K562 (cell line): ENCODE measurements around the gene RASEF. TPM values are rescaled to one million over a fixed set of nuclear protein-coding genes. Genes with fewer than 3 reads are reported as not detected.

Experiments used
- ATAC-seq: fragments of 200-7000 bp; cut with Tn5 transposase; 3 replicates; pipeline ENCODE4 v1.9.1; 2020; ENCODE audit warnings: moderate library complexity
- BruUV-seq: library from RNA; stranded (reverse); fragments of 400-500 nt; replicated peaks from 2 replicates; lab custom pipeline; 2021; lab: Mats Ljungman, UMichigan
- CTCF ChIA-PET: fragments of 300-600 bp; formaldehyde crosslinking; extraction: SDS; loops from one replicate; lab custom pipeline; 2021; ENCODE audit warnings: low intra/inter-chr PET ratio; lab: Yijun Ruan, JAX
- POLR2A ChIA-PET: fragments of 300-600, 350-650 bp; sonication (Branson Sonifier 250); formaldehyde crosslinking; extraction: SDS; loops from one replicate; lab custom pipeline; 2021; ENCODE audit warnings: antibody characterized with exemption, inconsistent platforms; lab: Yijun Ruan, JAX
- DNase-seq, 4 experiments: peaks; one replicate each; pipeline versions ENCODE4 v3.0.0 to v3.0.0-alpha.2; 2011 to 2018; ENCODE audit warnings: low spot score in 3 of 4, mixed read lengths in 3 of 4; ENCODE audit errors: extremely low read depth in 1 of 4
- FAIRE-seq: peaks from 2 replicates; lab custom pipeline; 2011; peaks lifted over from hg19 to GRCh38; lab: Jason Lieb, UNC
- H2AFZ ChIP-seq: 2 replicates; pipeline ENCODE4 v1.6.0; 2011; ENCODE audit warnings: low read depth, low read length, control low read depth, inconsistent platforms
- H3K27ac ChIP-seq: fragments of 200-600 bp; 3 replicates; pipeline ENCODE4 v1.8.0; 2011; ENCODE audit warnings: low read depth, mild to moderate bottlenecking, control low read depth, inconsistent platforms, low read length, moderate library complexity, mixed read lengths; ENCODE audit errors: extremely low read depth
- H3K27me3 ChIP-seq, 2 experiments: fragments of 300-600 bp in 1 of 2; 2 replicates in 1 of 2; 3 replicates in 1 of 2; pipeline versions ENCODE4 v1.6.0 to v1.8.0; 2011; ENCODE audit warnings: inconsistent platforms in 2 of 2, low read length in 2 of 2, mild to moderate bottlenecking in 1 of 2, mixed read lengths in 1 of 2, moderate library complexity in 1 of 2; ENCODE audit not compliant: control insufficient read depth in 2 of 2, insufficient read depth in 2 of 2
- H3K36me3 ChIP-seq: fragments of 300-600 bp; 3 replicates; pipeline ENCODE4 v1.8.0; 2011; ENCODE audit warnings: mild to moderate bottlenecking, low read length, inconsistent platforms; ENCODE audit not compliant: control insufficient read depth, insufficient read depth
- H3K4me1 ChIP-seq, 2 experiments: fragments of 200-600 bp in 1 of 2; replicated peaks in 1 of 2; 2 replicates in 1 of 2; 3 replicates in 1 of 2; pipeline versions ENCODE4 v1.5.1 to v1.8.0; 2011; ENCODE audit warnings: inconsistent platforms in 2 of 2, low read length in 2 of 2, mild to moderate bottlenecking in 1 of 2, mixed read lengths in 1 of 2, moderate library complexity in 1 of 2; ENCODE audit not compliant: control insufficient read depth in 2 of 2, insufficient read depth in 2 of 2
- H3K4me2 ChIP-seq: 2 replicates; pipeline ENCODE4 v1.6.1; 2011; ENCODE audit warnings: low read length, control low read depth, inconsistent platforms, mixed read lengths; ENCODE audit not compliant: insufficient read depth
- H3K4me3 ChIP-seq: fragments of 200-600 bp; sonication (generic), shearing (Covaris generic); 2 replicates; pipeline ENCODE4 v1.5.1; 2016; ENCODE audit warnings: control low read depth, inconsistent platforms
- H3K79me2 ChIP-seq: fragments of 200-600 bp; 3 replicates; pipeline ENCODE4 v1.8.0; 2011; ENCODE audit warnings: low read length, inconsistent platforms; ENCODE audit not compliant: control insufficient read depth, insufficient read depth
- H3K9ac ChIP-seq, 2 experiments: 2 replicates each; pipeline versions ENCODE4 v1.6.0 to v1.6.1; 2011; ENCODE audit warnings: low read depth in 2 of 2, low read length in 2 of 2, control low read depth in 1 of 2, inconsistent platforms in 1 of 2, mild to moderate bottlenecking in 1 of 2, mixed read lengths in 1 of 2; ENCODE audit not compliant: insufficient read depth in 1 of 2
- H3K9me1 ChIP-seq: one replicate; pipeline ENCODE4 v1.6.0; 2011; ENCODE audit warnings: inconsistent platforms, mild to moderate bottlenecking, low read length, moderate library complexity; ENCODE audit not compliant: control insufficient read depth, insufficient read depth
- H3K9me3 ChIP-seq: replicated peaks from 2 replicates; pipeline ENCODE4 v1.5.1; 2011; ENCODE audit warnings: low read depth, low read length, inconsistent platforms; ENCODE audit not compliant: control insufficient read depth, insufficient read depth
- H4K20me1 ChIP-seq: replicated peaks from 2 replicates; pipeline ENCODE4 v1.6.1; 2011; ENCODE audit warnings: low read length, inconsistent platforms, mixed read lengths; ENCODE audit not compliant: control insufficient read depth, insufficient read depth
- HMG20B ChIP-seq: fragments of 250-450 bp; sonication (Bioruptor Pico); IDR thresholded peaks from 2 replicates; pipeline ENCODE4 v1.5.0; 2021; ENCODE audit warnings: mild to moderate bottlenecking
- SAFB ChIP-seq: fragments of 200-400 bp; formaldehyde crosslinking; IDR thresholded peaks from 2 replicates; pipeline ENCODE4 v1.6.1; 2017; ENCODE audit warnings: low read depth, low read length, borderline replicate concordance
- ZNF133 ChIP-seq: fragments of 250-450 bp; sonication (Bioruptor Pico); IDR thresholded peaks from 2 replicates; pipeline ENCODE4 v1.4.0; 2020; ENCODE audit warnings: mild to moderate bottlenecking
- WGBS: fragments of 100-300 bp; shearing (Covaris generic); methylation state at CpG from one replicate; pipeline ENCODE4 v1.1.6; 2016; ENCODE audit warnings: low coverage, mixed read lengths; ENCODE audit not compliant: insufficient coverage; ENCODE audit errors: missing lambda C conversion rate; 5-methylcytosine and 5-hydroxymethylcytosine counted together
- in situ Hi-C: fragments of 300-500 bp; cut with MboI; formaldehyde crosslinking; loops from 4 replicates; pipeline ENCODE4 v1.15.0; 2018; ENCODE audit warnings: inconsistent platforms, mixed read lengths
- intact Hi-C: fragments of 100-400 bp; cut with micrococcal nuclease; formaldehyde crosslinking; loops from 2 replicates; pipeline ENCODE4 v1.14.2; 2022
- polyA plus RNA-seq, 8 experiments: library from polyadenylated mRNA; depleted of rRNA in 4 of 8; stranded (reverse) in 5 of 8; unstranded in 3 of 8; fragments of >200 nt; fragmentation: Nextera tagmentation in 2 of 8; fragmentation: Illumina TruSeq in 1 of 8; extraction: Ambion mirVana in 2 of 8; extraction: Trizol in 1 of 8; gene quantifications; 2 replicates each; pipeline versions ENCODE4 v1.2.1 to v1.2.3, GENCODE V29; 2011 to 2014; ENCODE audit warnings: inconsistent platforms in 1 of 8, missing spikeins in 1 of 8
- total RNA-seq, 7 experiments: library from RNA; depleted of rRNA in 6 of 7; stranded (reverse); fragments of >200 nt in 6 of 7; fragmentation: Illumina TruSeq in 2 of 7; extraction: Trizol in 2 of 7; gene quantifications; 2 replicates each; pipeline versions ENCODE4 v1.2.1 to v1.2.3, GENCODE V29; 2011 to 2021; ENCODE audit warnings: low replicate concordance in 1 of 7
- TF ChIP-seq, protein P1 (sequence below), 3 experiments: IDR thresholded peaks in 2 of 3; conservative IDR thresholded peaks in 1 of 3; 2 replicates each; pipeline ENCODE4 v1.5.1; 2011 to 2012; ENCODE audit warnings: low read length in 3 of 3, mild to moderate bottlenecking in 3 of 3, control low read depth in 2 of 3, improper control_type of control experiment in 1 of 3, inconsistent platforms in 1 of 3, low read depth in 1 of 3, mixed read lengths in 1 of 3, moderate library complexity in 1 of 3; ENCODE audit not compliant: insufficient read depth in 2 of 3
- TF ChIP-seq, protein P2 (sequence below): sonication (generic); formaldehyde crosslinking; IDR thresholded peaks from 2 replicates; pipeline ENCODE4 v1.8.1; 2023; ENCODE audit warnings: mild to moderate bottlenecking, missing genetic modification reagents

The RASEF gene
- total and polyA plus RNA-seq, 9 of the 15 experiments (the other 6 are each of a cell fraction or from before 2014, with no cell fraction given): 0.01 to 0.18 (median 0.11) TPM; not detected in 4

DNA sequence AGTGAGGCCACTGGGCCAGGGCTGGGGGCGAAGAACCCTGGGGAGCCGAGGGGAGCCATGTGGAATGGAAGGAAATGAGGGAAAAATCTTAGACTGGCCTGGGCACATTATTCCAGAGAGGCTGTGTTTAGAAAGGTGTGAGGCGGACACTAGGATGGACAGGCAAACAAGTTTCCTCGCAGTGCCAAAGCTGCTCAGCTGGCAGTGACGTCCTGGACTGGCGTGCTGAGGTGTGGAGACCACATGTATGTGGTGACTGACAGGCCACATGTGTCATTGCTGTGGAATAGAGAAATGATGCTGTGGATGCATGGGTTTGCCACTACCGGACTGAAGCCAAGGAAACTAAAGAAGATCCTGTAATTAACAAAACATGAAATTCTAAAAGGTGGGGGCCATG, 42.6 kb downstream of the RASEF start:
- Histone ChIP-seq H3K79me2 (no peaks in the 10 kb centered on the region), H3K27me3 (no peaks in the 10 kb centered on the region), H3K4me2 (no peak overlapping the region), H3K9me3 (no peaks in the 10 kb centered on the region), H3K4me3 (no peak overlapping the region), H3K9me1 (no peaks in the 10 kb centered on the region), H4K20me1 (no peaks in the 10 kb centered on the region), H3K9ac (no peak overlapping the region), H3K27ac (no peak overlapping the region), H2AFZ (no peak overlapping the region), H3K4me1 (no peaks in the 10 kb centered on the region), H3K36me3 (no peaks in the 10 kb centered on the region)
- no TSS peak for BruUV-seq
- ChIA-PET CTCF (no interaction called here), POLR2A (no interaction called here)
- FAIRE-seq: no peak
- in situ Hi-C loops: no loop called here
- TF ChIP-seq, protein P1, sequence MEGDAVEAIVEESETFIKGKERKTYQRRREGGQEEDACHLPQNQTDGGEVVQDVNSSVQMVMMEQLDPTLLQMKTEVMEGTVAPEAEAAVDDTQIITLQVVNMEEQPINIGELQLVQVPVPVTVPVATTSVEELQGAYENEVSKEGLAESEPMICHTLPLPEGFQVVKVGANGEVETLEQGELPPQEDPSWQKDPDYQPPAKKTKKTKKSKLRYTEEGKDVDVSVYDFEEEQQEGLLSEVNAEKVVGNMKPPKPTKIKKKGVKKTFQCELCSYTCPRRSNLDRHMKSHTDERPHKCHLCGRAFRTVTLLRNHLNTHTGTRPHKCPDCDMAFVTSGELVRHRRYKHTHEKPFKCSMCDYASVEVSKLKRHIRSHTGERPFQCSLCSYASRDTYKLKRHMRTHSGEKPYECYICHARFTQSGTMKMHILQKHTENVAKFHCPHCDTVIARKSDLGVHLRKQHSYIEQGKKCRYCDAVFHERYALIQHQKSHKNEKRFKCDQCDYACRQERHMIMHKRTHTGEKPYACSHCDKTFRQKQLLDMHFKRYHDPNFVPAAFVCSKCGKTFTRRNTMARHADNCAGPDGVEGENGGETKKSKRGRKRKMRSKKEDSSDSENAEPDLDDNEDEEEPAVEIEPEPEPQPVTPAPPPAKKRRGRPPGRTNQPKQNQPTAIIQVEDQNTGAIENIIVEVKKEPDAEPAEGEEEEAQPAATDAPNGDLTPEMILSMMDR (IDR thresholded peaks at IDR 0.05 in 2 of 3, conservative IDR thresholded peaks at IDR 0.05 in 1 of 3; ENCODE audit: insufficient read depth in 2 of 3, low read depth in 1 of 3, low read length in 3 of 3): no peak
- TF ChIP-seq HMG20B (CRISPR knock-in tag): no peak
- WGBS: 0% methylated on average over 6 of the region's 7 CpGs
- no peak for ATAC-seq
- intact Hi-C loops: no loop called here
- DNase-seq: no peak

DNA sequence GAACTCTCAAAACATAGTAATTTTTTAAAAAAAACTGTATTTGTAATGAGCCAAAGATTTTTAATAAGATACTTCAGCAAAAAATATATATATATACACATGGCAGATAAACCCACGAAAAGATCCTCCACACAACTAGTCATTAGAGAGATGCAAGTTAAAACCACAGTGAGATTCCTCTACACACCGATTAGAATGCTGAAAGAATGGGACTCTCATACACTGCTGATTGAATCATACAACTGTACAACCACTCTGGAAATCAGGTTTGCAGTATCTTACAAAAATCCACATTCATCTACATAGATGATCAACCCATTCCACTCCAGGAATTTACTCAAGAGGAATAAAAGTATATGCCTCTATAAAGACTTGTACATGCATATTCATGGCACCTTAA, 43.7 kb downstream of the RASEF start:
- POLR2A ChIA-PET: no interaction called here
- no peaks in the 10 kb centered on the region for H3K9me3 ChIP-seq
- H2AFZ ChIP-seq: no peak overlapping the region
- FAIRE-seq (no peak), ATAC-seq (no peak), DNase-seq (no peak)
- 0% methylated on average over 2 of the region's 2 CpGs for WGBS
- BruUV-seq: no TSS peak
- no peaks in the 10 kb centered on the region for H3K4me1 ChIP-seq
- no peak overlapping the region for H3K4me3 ChIP-seq
- no peak overlapping the region for H3K4me2 ChIP-seq
- no peaks in the 10 kb centered on the region for H3K79me2 ChIP-seq
- no peak overlapping the region for H3K9ac ChIP-seq
- H4K20me1 ChIP-seq: no peaks in the 10 kb centered on the region
- no peak overlapping the region for H3K27ac ChIP-seq
- in situ Hi-C loops: no loop called here
- H3K36me3 ChIP-seq: no peaks in the 10 kb centered on the region
- no peak for TF ChIP-seq ZNF133 (CRISPR knock-in tag)
- TF ChIP-seq SAFB: no peak
- TF ChIP-seq, protein P2, sequence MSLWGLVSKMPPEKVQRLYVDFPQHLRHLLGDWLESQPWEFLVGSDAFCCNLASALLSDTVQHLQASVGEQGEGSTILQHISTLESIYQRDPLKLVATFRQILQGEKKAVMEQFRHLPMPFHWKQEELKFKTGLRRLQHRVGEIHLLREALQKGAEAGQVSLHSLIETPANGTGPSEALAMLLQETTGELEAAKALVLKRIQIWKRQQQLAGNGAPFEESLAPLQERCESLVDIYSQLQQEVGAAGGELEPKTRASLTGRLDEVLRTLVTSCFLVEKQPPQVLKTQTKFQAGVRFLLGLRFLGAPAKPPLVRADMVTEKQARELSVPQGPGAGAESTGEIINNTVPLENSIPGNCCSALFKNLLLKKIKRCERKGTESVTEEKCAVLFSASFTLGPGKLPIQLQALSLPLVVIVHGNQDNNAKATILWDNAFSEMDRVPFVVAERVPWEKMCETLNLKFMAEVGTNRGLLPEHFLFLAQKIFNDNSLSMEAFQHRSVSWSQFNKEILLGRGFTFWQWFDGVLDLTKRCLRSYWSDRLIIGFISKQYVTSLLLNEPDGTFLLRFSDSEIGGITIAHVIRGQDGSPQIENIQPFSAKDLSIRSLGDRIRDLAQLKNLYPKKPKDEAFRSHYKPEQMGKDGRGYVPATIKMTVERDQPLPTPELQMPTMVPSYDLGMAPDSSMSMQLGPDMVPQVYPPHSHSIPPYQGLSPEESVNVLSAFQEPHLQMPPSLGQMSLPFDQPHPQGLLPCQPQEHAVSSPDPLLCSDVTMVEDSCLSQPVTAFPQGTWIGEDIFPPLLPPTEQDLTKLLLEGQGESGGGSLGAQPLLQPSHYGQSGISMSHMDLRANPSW (CRISPR knock-in tag): no peak
- intact Hi-C loops: no loop called here
- CTCF ChIA-PET: no interaction called here
- no peaks in the 10 kb centered on the region for H3K27me3 ChIP-seq
- H3K9me1 ChIP-seq: no peaks in the 10 kb centered on the region
